ENCODE results near the gene S1PR5.

DNA sequence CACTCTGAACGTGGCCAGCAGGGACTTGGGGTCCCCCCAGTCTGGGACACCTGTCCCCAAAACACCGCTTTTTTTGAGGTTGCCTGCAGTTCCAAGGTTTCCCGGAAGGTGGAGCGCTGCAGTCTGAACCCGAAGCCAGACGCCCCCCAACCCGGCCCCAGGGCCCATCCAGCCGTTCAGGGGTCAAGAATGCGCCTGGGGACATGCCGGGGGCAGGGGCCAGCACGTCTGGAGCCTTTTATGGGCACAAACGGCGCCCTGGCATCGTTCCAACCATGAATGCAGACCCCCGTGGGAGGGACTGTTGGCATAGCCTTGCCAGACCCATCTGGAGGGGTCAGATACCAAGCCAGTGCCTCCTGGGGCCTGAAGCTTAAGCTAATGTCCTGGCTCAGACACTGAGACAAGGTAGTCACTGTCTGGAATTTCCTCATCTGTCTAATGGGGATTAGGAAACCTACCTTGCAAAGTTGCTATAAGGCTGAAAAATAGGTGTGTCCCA, 6.9 kb downstream of the S1PR5 start:
- TF ChIP-seq, protein P1, sequence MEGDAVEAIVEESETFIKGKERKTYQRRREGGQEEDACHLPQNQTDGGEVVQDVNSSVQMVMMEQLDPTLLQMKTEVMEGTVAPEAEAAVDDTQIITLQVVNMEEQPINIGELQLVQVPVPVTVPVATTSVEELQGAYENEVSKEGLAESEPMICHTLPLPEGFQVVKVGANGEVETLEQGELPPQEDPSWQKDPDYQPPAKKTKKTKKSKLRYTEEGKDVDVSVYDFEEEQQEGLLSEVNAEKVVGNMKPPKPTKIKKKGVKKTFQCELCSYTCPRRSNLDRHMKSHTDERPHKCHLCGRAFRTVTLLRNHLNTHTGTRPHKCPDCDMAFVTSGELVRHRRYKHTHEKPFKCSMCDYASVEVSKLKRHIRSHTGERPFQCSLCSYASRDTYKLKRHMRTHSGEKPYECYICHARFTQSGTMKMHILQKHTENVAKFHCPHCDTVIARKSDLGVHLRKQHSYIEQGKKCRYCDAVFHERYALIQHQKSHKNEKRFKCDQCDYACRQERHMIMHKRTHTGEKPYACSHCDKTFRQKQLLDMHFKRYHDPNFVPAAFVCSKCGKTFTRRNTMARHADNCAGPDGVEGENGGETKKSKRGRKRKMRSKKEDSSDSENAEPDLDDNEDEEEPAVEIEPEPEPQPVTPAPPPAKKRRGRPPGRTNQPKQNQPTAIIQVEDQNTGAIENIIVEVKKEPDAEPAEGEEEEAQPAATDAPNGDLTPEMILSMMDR (IDR thresholded peaks at IDR 0.05; ENCODE audit: insufficient read depth, low read length, poor library complexity, severe bottlenecking): peak; percentile 81
- TF ChIP-seq EZH2phosphoT487 (conservative IDR thresholded peaks at IDR 0.05; ENCODE audit: low read length): no peak

Data from SU-DHL-6 (cell line).